Right hindlimb (tissue), 1 donor: Measurements from ENCODE around the gene MCTP1.

Experiments used
- DNase-seq: peaks from one replicate; pipeline ENCODE4 v3.0.0-alpha.2; 2018

MCTP1 gene

DNA sequence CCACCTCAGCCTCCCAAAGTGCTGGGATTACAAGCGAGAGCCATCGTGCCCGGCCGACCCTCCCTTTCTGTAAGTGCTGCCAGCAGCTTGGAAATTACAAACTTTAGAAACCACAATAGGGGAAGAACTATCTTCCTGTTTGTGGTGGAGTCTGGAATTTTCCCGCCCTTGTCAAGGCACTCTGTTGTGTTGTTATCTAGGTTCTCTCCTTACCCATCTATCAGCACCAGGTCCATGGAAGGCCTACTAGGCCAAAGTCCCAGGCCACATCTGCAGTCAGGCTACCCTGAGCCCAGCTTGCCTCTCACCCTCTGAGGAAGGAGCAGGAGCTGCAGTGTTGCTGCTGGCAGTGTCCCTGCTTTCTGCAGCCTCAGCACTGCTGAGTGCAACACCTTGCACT is 214.9 kb downstream of the MCTP1 start:
- no peak for DNase-seq

DNA sequence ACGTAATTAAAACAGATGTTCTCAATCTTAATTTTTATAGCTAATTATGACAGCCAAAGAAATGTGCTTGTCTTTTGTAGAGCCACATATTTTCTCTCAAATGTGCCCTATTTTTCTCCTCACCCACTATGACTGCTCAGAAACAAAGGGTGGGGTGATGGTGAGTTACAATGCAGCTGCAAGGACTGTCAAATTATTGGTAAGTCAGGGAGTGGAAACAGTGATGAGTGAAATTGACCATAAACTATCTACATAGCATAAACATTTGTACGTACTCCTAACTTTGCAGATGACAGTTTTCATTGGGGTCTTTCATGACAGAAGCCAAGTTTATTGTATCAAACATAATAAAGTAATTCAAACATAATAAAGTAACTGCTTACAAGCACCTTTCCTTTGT is 215.9 kb downstream of the MCTP1 start:
- no peak for DNase-seq

DNA sequence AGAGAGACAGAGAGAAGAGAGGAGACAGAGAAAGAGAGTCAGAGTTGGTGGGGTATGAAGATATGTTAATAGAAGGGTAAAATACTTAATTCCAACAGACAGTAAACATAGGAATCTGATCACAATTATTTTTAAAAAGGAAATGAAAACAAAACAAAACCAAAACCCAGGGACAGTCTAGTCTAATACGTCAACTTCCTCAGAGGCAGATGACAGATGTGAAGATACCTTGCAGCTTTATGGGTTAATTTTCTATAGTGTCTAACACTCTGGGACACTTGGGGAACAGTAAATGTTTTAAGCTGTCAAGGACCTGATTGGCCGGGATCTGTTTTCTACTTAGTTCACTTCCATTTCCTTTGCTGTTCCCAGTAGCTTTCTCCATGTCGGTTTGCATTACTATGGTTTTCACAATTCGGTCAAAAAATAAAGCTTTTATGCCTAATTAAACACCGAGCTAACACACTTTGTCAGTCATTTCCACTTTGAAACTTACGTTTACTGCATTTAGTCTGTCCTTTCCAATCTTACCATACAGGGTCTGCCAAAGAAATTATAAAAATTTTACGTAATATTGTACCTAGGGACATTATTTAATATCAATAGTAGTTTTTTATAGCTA is 216.5 kb downstream of the MCTP1 start:
- no peak for DNase-seq

DNA sequence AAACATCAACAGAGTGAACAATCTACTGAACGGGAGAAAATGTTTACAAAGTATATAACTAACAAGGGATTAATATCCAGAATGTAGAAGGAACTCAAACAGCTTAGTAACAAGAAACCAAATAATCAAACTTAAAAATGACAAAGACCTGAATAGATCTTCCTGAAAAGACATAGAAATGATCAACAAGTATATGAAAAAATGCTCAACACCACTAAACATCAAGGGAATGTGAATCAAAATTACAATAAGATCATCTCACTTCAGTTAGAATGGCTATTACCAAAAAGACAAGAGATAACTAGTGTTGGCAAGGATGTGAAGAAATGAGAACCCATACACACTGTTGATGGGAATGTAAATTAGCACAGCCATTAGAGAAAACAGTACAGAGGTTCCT is 218.8 kb downstream of the MCTP1 start:
- DNase-seq: no peak

DNA sequence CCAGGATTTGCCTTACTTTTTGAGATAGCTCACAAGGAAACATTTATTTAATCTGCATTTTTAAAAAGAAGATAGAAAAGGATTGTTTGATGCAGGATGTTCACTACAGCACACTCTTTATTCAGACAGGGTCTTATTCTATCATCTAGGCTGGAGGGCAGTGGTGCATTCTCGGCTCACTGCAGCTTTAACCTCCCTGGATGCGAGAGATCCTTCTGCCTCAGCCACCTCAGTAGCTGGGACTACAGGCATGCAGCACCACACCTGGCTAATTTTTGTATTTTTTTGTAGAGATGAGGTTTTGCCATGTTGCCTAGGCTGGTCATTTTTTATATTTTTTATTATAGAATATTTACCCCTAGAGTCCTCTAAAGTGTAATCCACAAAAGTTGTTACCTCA is 221.4 kb downstream of the MCTP1 start:
- DNase-seq: no peak

DNA sequence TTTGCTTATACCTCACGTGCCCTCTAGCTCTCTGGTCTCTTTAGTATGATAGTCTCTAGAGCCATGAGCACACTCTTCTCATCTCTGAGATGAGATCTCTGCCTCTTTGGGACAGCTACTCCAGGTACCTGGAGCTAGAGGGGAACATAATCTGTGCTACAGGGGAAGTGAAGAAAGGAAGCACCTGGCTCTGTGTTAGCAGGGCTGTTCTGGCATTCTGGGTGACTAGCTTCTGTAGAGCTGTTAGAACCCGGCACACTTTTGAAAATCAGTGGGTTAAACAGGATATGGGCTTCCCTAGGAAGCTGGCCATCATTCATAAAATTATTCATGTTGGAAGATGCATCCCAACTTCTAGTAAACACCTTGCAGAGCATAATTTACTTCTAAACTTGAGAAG is 224.8 kb downstream of the MCTP1 start:
- DNase-seq: no peak

DNA sequence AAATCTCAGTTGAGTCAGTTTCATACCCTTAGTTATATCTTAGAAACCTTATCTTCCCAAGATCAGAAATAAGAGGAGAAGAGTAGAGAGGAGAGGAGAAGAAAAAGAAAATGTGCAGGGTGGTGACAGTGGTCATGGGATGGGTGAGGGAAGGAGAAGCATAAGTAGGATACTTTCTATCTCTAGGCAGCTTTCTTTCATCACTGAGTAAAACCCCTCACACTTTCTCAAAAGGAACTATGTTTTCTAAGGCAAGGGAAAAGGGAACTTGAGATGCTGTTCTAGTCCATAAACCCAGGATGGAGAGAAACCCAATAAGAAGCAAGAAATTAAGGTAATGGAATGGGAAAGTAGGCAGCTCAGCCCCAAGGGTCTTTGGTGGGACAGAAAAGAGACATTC is 225.3 kb downstream of the MCTP1 start:
- no peak for DNase-seq

DNA sequence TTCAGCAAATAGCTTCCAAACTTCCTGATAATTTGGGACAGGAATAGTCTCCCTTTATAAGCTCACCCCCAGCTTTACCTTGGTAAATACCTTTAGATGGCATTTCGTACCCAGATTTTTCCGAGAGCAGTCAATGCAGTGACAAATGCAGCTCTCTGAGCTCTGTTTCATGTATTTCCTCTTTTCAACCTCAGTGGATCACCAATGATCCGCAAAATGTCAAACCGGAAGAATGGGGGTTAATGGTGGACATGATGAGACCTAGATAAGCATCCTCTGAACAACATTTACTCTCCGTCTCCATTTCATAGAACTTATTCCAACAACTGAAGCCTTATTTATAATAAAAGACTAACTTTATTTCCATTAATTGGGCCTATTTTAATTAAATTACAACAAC is 227.3 kb downstream of the MCTP1 start:
- no peak for DNase-seq

DNA sequence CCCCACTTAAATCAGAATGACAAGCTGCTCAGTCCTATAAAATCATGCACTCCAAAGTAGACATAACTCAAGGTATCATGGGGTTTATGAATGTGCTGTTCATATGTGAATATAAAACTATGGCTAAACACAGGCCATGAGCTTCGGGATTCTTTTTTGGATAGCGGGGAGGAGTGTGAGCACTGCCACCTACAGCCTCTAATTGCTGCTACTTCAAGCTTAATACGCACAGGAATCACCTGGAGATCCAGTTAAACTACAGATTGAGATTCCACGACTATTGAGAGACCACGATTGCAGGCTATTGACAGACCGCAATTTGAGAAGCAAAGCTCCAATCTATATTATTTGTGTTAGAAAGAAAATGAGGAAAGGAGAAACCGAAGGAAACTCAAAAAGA is 231.6 kb downstream of the MCTP1 start:
- DNase-seq: no peak

DNA sequence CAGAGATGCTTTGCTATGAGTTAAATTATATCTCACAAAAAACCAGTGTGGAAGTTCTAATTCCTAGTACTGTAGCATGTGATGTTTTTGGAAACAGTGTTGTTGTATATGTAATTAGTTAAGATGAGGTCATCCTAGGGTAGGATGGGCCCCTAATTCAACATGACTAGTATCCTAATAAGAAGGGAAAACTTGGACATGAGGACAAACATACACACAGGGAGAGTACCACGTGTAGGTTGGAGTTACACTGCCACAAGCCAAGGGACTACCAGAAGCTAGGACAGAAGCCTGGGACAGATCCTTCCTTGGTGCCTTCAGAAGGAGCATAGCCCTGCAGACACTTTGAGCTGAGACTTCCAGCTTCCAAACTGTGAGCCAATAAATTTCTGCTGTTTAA is 234.2 kb downstream of the MCTP1 start:
- DNase-seq: no peak

DNA sequence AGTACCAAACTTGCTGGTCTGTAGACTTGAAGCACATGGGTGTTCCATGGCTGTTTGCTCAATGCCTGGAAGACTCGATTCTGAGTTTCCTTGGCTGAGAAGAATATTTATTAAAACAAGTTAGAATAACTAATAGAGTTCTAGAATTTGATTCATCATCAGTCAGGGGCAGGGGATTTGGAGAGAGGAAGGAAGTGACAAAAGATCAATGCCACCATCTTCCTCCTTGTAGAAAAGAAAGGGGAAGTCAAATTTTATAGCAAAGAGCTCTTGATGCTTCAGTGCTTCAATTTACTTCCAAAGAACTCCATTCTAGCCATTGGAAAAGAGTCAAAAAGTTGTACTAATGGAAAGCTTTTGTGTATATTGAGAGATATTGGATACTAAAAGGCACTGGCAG is 236.3 kb downstream of the MCTP1 start:
- no peak for DNase-seq

DNA sequence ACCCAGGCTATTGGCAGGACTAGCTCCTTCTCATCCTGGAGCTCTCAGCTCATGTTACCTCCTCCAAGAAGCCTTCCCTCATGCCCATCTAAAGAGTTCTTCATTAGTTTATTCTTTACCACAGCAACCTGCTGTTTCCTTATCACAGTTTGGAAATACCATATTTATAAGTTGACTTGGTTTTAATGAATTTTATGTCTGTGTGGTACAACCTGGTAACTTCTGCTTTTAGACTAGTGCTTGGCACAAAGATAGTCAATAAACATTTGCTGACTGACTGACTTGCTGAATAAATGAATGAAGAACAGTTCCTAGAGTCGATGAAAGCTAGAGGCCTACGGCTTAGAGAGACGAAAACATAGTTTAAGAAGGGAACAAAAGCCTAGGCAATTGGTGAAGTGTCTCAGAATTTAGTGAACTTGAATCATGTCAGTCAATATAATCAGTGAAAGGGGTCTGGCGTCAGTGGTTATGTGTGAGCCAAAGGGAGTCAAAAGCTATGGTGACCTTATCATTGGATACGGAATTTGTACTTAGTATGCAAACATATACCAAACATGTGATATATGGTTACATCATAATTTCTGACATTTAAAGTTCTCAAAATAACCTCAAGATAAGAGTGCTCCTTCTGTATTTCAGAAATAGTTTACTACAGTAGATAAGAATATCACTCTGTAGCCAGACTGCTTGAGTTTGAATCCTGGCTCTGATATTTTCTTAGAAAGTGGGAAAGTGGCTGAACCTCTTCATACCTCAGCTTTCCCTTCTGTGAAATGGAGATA is 239.5 kb downstream of the MCTP1 start:
- no peak for DNase-seq

DNA sequence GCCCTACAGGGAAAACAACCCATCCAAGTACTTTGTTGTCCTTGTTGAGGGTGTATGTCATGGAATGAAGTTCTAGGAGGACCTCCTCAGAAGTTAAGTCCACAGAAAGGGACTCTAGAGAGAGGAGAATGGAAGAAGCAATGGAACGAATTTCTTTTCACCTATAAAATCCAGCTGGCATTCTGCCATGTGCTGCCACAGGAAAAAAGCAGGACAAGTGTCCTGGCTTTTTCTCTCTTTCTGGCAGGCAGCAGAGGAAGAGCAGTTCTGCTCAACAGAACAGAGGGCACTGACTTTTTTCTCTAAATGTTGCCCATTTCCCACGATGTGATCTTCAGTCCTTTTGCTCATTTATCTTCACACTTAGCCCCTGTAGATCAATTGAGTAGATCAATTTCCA is 240.8 kb downstream of the MCTP1 start:
- no peak for DNase-seq

DNA sequence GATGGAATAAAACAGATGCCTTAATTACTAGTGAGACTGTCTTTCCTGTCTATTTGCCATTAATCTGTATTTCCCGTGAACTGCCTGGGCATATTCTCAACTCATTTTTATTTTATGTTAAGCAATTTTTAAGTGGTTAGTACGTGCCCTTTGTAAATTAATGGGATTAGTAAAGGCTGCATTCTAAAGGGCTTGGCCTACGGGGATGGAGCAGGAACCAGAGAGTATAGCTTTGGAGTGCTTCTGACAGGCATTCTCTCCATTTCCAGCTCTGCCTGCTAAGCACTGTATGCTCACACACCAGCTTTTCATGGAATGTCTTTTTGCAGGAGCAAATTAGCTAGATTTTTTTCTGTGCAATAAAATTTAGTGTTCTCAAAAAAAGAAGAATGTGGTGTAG is 241.2 kb downstream of the MCTP1 start:
- DNase-seq: no peak

DNA sequence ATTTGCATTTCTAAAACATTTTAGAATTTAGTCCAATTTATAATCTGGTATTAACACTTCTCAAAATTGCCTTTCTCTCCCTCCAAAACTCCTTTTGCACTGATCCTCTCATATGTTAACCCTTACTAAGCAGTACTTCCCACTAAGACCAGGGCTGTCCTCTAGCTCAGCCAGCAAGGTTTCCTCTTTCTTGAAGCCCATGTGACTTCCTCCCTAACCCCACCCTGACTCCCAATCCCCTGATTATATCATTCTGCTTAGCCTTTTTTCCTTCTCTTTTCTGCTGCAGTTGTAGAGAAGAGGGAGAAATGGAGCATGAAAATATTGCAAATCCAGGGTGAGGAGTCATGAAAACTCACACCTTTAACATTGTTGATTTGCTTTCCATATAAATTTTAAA is 241.7 kb downstream of the MCTP1 start:
- DNase-seq: no peak

DNA sequence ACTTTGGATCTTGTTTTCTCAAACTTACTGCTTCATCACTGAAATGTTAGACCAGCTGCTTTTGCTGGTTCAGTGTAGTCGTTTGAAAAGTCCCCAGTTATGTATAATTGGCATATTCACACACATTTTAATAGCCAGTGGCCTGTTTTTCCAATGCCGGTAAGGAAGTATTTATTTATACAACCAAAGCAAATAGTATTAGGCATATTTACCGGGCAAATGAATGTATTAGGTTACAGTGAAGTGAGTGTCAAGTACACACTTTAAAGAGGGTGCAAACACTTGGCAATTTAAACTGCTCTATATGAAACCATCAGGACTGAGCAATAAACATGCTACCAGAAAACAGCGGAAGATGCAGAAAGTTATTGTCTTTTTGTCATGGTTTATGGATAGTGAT is 242.9 kb downstream of the MCTP1 start:
- DNase-seq: no peak

DNA sequence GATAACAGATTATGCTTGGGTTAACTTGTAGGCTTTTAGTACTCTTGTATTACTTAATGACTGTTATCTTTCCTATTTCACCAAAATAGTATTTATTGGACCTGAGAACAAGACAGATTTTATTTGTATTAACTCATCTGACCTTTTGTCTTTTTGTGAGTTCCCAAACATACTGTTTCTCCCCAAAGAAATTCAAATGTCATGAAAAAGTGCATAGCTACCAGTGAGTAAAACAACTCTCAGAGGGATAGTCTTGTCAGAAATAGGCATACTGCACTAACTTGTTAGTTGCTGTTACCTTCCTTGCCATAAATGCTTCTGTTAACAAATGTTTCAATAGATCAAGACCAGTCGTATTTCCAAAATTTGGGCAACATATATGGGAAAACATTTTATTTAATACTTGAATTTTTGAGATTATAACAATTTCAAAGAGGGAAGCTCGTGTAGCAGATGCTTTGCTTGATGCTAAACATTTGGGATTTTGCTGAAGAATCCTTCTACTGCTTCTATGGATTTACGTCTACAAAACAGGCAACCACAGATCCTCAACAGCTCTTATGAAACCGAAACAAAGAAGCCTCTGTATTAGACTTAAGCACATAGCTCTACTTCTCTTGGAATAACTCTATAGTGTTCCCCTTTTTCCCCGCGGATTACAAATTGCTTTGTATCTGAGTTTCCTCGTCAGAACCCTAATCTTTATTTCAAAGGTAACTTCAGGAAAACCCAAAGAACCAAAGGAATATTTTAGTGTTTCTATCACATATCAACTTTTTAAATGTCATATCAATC is 248.8 kb downstream of the MCTP1 start:
- DNase-seq: no peak

DNA sequence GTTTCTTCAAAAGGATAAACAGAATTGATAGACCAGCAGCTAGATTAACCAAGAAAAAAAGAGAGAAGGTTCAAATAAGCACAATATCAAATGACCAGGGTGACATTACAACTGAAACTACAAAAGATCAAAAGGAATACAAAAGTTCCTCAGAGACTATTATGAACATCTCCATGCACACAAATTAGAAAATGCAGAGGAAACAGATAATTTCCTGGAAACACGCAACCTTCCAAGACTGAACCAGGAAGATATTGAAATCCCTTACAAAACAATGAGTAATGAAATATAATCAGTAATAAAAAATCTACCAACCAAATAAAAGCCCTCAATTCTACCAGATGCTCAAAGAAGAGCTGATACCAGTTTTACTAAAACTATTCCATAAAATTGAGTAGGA is 252.1 kb downstream of the MCTP1 start:
- DNase-seq: no peak

DNA sequence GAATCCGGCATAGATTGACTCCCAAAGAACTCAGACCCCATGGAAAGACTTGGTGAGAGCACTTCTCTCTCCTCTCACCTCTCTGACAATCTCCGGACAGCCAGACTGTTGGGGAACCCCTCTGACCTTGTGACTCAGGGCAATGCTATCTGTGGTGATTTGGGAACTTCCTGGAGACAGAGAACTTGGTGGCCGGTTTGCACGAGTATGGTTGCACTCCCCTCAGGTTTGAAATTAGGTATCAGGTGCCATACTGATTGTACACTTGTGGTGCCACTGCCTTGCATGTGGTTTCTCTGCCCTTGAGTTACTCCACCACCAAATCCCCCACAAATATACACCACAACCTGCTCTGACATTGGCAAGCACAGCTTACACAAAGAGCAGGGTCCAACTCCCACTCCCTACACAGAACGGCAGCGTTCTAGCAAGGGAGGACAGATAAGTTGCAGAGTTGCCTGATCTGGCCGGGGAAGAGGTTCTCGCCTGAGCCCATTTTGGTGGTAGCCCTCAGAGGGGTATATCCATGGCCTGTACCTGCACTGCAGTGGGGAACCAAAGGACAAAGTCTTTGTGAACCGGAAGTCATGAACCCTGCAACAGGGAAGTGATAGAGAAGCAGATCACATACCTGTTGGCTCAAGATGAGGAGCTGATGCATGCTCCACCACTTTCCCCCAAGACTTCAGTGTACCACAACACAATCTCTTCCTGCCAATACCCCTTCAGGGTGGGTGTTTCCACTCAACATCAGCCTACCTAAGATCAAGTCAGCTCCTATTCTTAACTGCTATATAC is 255.1 kb downstream of the MCTP1 start:
- no peak for DNase-seq

DNA sequence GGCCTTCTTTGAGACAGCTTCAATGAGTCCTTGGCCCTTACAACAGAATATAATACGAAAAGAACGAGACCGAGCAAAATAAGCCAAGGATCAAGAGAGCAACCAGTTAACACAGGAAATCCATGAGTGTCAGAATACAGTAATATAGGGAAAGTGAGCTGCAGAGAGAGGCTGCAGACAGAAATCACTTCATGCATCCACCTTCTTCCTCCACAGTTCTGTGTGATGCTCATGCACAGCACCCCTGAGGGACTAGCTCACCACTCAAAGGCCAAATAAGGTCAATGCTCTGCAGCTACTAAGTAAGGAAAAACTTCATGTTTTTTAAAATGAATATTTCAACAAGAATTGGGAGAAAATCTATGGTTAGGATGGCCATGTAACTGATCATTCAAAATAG is 257.1 kb downstream of the MCTP1 start:
- DNase-seq: no peak

DNA sequence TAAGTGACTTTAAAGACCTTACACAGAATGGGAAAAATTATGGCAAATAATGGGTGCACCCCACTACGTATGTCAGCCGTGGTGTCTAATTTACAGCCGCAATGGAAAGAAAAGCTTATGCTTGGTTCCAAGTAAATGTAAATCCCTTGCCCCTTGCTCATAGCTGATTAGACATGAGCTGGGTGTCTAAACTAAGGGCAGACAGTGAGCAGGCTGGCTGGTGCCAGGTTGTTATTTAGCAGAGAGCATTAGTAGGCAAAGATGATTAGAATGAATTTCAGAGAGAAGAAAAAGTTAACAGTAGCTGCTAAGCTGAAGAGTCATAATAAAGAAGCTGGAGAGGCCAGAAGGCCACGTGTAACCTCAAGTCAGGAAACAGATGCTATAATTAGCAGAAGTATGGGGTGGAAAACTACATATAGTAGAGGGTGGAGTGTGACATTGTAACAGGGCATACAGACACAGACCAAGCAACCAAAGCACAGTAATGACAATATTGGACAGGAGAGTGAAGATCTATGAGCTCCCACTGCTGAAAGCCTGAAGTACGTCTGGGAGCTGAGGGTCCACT is 257.7 kb downstream of the MCTP1 start:
- DNase-seq: no peak

DNA sequence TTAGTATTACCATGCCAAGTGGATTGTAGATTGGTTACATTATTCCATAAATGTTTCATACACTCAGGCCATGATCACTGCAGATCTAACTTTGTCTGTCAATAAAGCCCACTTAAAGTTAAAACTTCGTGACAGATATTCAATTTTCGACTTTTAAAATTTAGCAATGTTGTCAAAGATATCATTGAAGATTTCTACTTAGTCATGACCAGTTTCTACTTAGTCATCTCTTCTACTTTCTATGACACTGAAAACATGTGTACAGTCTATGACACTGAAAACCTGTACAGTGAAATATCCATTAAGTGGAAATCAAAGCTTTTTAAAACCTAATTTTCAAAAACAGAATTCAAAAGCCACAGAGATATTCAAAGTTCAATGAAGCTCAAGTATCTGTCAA is 258.2 kb downstream of the MCTP1 start:
- no peak for DNase-seq
